Vagina (tissue), 2 donors: ENCODE data around the gene APC.

Source experiments
- POLR2A ChIP-seq, 2 donors: fragments of 450-650 bp; IDR thresholded peaks; one replicate each; pipeline ENCODE4 v1.6.1; 2017; ENCODE audit warnings: antibody characterized with exemption in 2 of 2, mild to moderate bottlenecking in 2 of 2, moderate library complexity in 2 of 2
- TF ChIP-seq, protein P1 (sequence below), 3 experiments: fragments of 450-650 bp in 2 of 3; fragments of 200-600 bp in 1 of 3; sonication (generic) in 1 of 3; IDR thresholded peaks; one replicate each; pipeline ENCODE4 v1.5.1; 2017 to 2019; ENCODE audit warnings: antibody characterized with exemption in 3 of 3, mild to moderate bottlenecking in 2 of 3, moderate library complexity in 2 of 3

DNA sequence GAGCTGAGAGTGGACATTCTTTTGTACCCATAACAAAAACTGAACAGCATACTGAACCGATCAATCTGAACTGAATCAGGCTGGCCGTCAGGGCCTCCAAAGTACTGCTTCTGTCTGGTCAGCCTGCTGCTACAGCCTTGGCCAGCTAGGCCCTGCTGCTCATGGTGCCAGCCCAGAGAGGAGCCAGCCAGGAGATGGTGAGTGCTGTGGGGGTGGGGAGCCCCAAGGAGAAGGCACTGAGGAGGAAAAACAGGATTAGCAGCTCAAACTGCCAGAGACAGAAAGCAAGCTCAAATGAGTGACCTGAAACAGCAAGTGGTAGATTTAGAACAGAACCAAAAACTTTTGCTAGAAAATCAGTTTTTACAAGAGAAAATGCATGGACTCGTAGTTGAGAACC is 147.3 kb downstream of the APC start:
- TF ChIP-seq, protein P1, sequence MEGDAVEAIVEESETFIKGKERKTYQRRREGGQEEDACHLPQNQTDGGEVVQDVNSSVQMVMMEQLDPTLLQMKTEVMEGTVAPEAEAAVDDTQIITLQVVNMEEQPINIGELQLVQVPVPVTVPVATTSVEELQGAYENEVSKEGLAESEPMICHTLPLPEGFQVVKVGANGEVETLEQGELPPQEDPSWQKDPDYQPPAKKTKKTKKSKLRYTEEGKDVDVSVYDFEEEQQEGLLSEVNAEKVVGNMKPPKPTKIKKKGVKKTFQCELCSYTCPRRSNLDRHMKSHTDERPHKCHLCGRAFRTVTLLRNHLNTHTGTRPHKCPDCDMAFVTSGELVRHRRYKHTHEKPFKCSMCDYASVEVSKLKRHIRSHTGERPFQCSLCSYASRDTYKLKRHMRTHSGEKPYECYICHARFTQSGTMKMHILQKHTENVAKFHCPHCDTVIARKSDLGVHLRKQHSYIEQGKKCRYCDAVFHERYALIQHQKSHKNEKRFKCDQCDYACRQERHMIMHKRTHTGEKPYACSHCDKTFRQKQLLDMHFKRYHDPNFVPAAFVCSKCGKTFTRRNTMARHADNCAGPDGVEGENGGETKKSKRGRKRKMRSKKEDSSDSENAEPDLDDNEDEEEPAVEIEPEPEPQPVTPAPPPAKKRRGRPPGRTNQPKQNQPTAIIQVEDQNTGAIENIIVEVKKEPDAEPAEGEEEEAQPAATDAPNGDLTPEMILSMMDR (IDR thresholded peaks at IDR 0.05), result no peak
- no peak for TF ChIP-seq POLR2A (IDR thresholded peaks at IDR 0.05)
